ENCODE data around the gene SENP7.
"Not testable (repeated sequence)": the region's sequence is repeated elsewhere in the genome, so short reads cannot be mapped to it uniquely, and the experiment has no call there.

Gene SENP7

GRCh38 chr3:101521211-101521701, 8.2 kb upstream of the SENP7 start:
- DNase-seq (ENCODE audit: low read depth): no peak

GRCh38 chr3:101519685-101520365, 6.8 kb upstream of the SENP7 start:
- no peak for DNase-seq (ENCODE audit: low read depth)

- DNase-seq (ENCODE audit: low read depth): peak; percentile 20
These were observed 5.4 kb upstream of the SENP7 start for GRCh38 chr3:101518421-101518871.

GRCh38 chr3:101513419-101513986, 491 bp upstream of the SENP7 start:
- DNase-seq (ENCODE audit: low read depth): no peak

- no peak for DNase-seq (ENCODE audit: low read depth)
These were observed 691 bp downstream of the SENP7 start for GRCh38 chr3:101512396-101512645.

- no peak for DNase-seq (ENCODE audit: low read depth)
These were observed 3.2 kb downstream of the SENP7 start for GRCh38 chr3:101509811-101510210.

- no peak for DNase-seq (ENCODE audit: low read depth)
These were observed 3.7 kb downstream of the SENP7 start for GRCh38 chr3:101509281-101509680.

GRCh38 chr3:101501783-101502182, 11.2 kb downstream of the SENP7 start:
- no peak for DNase-seq (ENCODE audit: low read depth)

GRCh38 chr3:101500208-101500607, 12.8 kb downstream of the SENP7 start:
- no peak for DNase-seq (ENCODE audit: low read depth)

- no peak for DNase-seq (ENCODE audit: low read depth)
These were observed 15.2 kb downstream of the SENP7 start for GRCh38 chr3:101497803-101498202.

- no peak for DNase-seq (ENCODE audit: low read depth)
These were observed 17.5 kb downstream of the SENP7 start for GRCh38 chr3:101495552-101495951.

GRCh38 chr3:101484805-101485620, 28.0 kb downstream of the SENP7 start:
- DNase-seq (ENCODE audit: low read depth): no peak

GRCh38 chr3:101478980-101479379, 34.0 kb downstream of the SENP7 start:
- no peak for DNase-seq (ENCODE audit: low read depth)

GRCh38 chr3:101474841-101475552, 38.0 kb downstream of the SENP7 start:
- not testable (repeated sequence) for DNase-seq (ENCODE audit: low read depth)

- not testable (repeated sequence) for DNase-seq (ENCODE audit: low read depth)
These were observed 44.3 kb downstream of the SENP7 start for GRCh38 chr3:101468676-101469075.

- not testable (repeated sequence) for DNase-seq (ENCODE audit: low read depth)
These were observed 45.7 kb downstream of the SENP7 start for GRCh38 chr3:101467310-101467663.

GRCh38 chr3:101466465-101467309, 46.3 kb downstream of the SENP7 start:
- DNase-seq (ENCODE audit: low read depth): peak; percentile 54

GRCh38 chr3:101464235-101464634, 48.8 kb downstream of the SENP7 start:
- DNase-seq (ENCODE audit: low read depth): no peak

GRCh38 chr3:101461451-101461850, 51.6 kb downstream of the SENP7 start:
- no peak for DNase-seq (ENCODE audit: low read depth)

GRCh38 chr3:101458387-101458786, 54.6 kb downstream of the SENP7 start:
- DNase-seq (ENCODE audit: low read depth): no peak

- no peak for DNase-seq (ENCODE audit: low read depth)
These were observed 58.4 kb downstream of the SENP7 start for GRCh38 chr3:101454629-101455028.

GRCh38 chr3:101453961-101454360, 59.1 kb downstream of the SENP7 start:
- DNase-seq (ENCODE audit: low read depth): no peak

All from activated T-helper 9 cell treated with anti-CD3 and anti-CD28 coated beads, Interleukin-2, amount 50 U/mL, for 16 hours (primary cell).